ENCODE measurements around the gene POLR1H. TPM values are rescaled to one million over a fixed set of nuclear protein-coding genes. Genes with fewer than 3 reads are reported as not detected.

POLR1H gene
- total RNA-seq, 1 experiment from 2014 or later: 31.9 TPM

DNA sequence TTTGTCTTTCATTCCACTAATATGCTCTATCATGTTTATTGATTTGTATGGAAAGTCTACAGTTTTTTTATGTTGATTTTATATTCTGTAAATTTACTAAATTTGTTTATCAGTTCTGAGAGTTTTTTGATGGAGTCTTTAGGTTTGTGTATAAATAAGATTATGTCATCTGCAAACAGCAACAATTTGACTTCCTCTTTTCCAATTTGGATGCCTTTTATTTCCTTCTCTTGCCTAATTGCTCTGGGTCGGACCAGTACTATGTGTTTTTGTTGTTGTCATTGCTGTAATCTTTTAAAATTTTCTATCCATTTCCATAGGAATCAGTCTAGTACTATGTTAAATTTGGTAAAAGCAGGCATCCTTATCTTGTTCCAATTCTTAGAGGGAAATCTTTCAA, 31.5 kb upstream of the POLR1H start:
- Histone ChIP-seq H3K4me1 (ENCODE audit: insufficient read depth, low read length) (no peaks in the 10 kb centered on the region), H4K91ac (ENCODE audit: insufficient read length, low read depth, low read length) (no peak overlapping the region), H3K27me3 (ENCODE audit: insufficient read depth, low read length) (no peaks in the 10 kb centered on the region), H3T11ph (ENCODE audit: low read length) (no peak overlapping the region), H3K56ac (ENCODE audit: insufficient read length, low read depth, low read length) (no peak overlapping the region), H3K4ac (ENCODE audit: low read depth, low read length) (no peak overlapping the region), H2BK20ac (ENCODE audit: low read depth, low read length, poor library complexity, severe bottlenecking) (no peak overlapping the region), H3K14ac (ENCODE audit: insufficient read depth, low read length) (no peak overlapping the region), H2BK5ac (ENCODE audit: insufficient read length, low read length) (no peak overlapping the region), H3K18ac (ENCODE audit: insufficient read length, low read depth, low read length) (no peak overlapping the region), H3K4me2 (ENCODE audit: insufficient read depth, insufficient read length, low read length) (no peak overlapping the region), H3K23me2 (ENCODE audit: insufficient read length, low read depth, low read length, poor library complexity, severe bottlenecking) (no peaks in the 10 kb centered on the region), H3K23ac (ENCODE audit: insufficient read length, low read depth, low read length) (no peak overlapping the region), H2BK15ac (ENCODE audit: low read depth, low read length) (no peak overlapping the region), H3K79me2 (ENCODE audit: insufficient read depth, low read length) (no peaks in the 10 kb centered on the region), H3K27ac (ENCODE audit: insufficient read length, low read depth, low read length) (no peak overlapping the region), H3K79me1 (ENCODE audit: insufficient read depth, low read depth, low read length, poor library complexity, severe bottlenecking) (no peaks in the 10 kb centered on the region), H3K9ac (ENCODE audit: extremely low read depth, insufficient read length, low read length) (no peak overlapping the region), H2AFZ (ENCODE audit: low read length) (no peak overlapping the region), H4K8ac (replicated peaks; ENCODE audit: insufficient read length, low read depth, low read length) (no peak overlapping the region), H4K20me1 (ENCODE audit: control insufficient read depth, insufficient read depth, insufficient read length) (no peaks in the 10 kb centered on the region), H2BK12ac (ENCODE audit: insufficient read length, low read depth, low read length) (no peak overlapping the region), H3K9me3 (ENCODE audit: control insufficient read depth, low read depth, low read length) (no peaks in the 10 kb centered on the region), H4K5ac (ENCODE audit: insufficient read length, low read depth, low read length) (no peak overlapping the region), H2AK5ac (ENCODE audit: insufficient read length, low read length) (no peak overlapping the region), H2BK120ac (ENCODE audit: low read depth, low read length, poor library complexity, severe bottlenecking) (no peak overlapping the region)
- H3K36me3 Mint-ChIP-seq (ENCODE audit: insufficient read depth in 1 of 3, low read depth in 3 of 3): no peaks in the 10 kb centered on the region; a peak in 1 of 7 replicates
- no peak overlapping the region for H3K27ac Mint-ChIP-seq
- H3K9me3 Mint-ChIP-seq: no peaks in the 10 kb centered on the region
- no peak for TF ChIP-seq CTCF (conservative IDR thresholded peaks at IDR 0.05)
- no peaks in the 10 kb centered on the region for H3K4me1 Mint-ChIP-seq
- H3K27me3 Mint-ChIP-seq (ENCODE audit: low read depth): no peaks in the 10 kb centered on the region
- no CpG with 5 or more reads among the region's 1 CpG for WGBS (ENCODE audit: extremely low coverage, insufficient read length, low lambda C conversion rate)
- H3K4me3 Mint-ChIP-seq: no peak overlapping the region
- DNase-seq: no peak

Measured in H9 (cell line).